HL-60 (cell line): ENCODE measurements around the gene ST7.

Source experiments
- DNase-seq, 2 experiments: peaks; one replicate each; pipeline ENCODE4 v3.0.0-alpha.2; 2010 to 2020; ENCODE audit warnings: low read depth in 1 of 2, low spot score in 1 of 2
- H3K27ac ChIP-seq: fragments of 250-450 bp; sonication (Bioruptor Pico); replicated peaks from 2 replicates; pipeline ENCODE4 v1.5.1; 2020; ENCODE audit warnings: mild to moderate bottlenecking, moderate library complexity
- H3K27me3 ChIP-seq: fragments of 250-450 bp; sonication (Bioruptor Pico); 2 replicates; pipeline ENCODE4 v1.5.1; 2021; ENCODE audit warnings: mild to moderate bottlenecking, moderate library complexity; ENCODE audit not compliant: insufficient read depth, poor library complexity, severe bottlenecking
- H3K4me3 ChIP-seq: replicated peaks from 2 replicates; pipeline ENCODE4 v1.5.1; 2011; ENCODE audit warnings: mild to moderate bottlenecking, control low read depth, low read length; ENCODE audit not compliant: insufficient read depth
- GABPA ChIP-seq: IDR thresholded peaks from 2 replicates; pipeline ENCODE4 v1.6.1; 2012; ENCODE audit warnings: low read depth
- POLR2AphosphoS5 ChIP-seq: IDR thresholded peaks from 2 replicates; pipeline ENCODE4 v1.6.1; 2012; ENCODE audit warnings: low read depth
- SPI1 ChIP-seq: IDR thresholded peaks from 2 replicates; pipeline ENCODE4 v1.6.1; 2012; ENCODE audit warnings: low read depth, mild to moderate bottlenecking, borderline replicate concordance
- TF ChIP-seq, protein P1 (sequence below): IDR thresholded peaks from one replicate; pipeline ENCODE4 v1.5.1; 2011; ENCODE audit warnings: low read length, control low read depth, inconsistent platforms; ENCODE audit not compliant: insufficient read depth
- TF ChIP-seq, protein P2 (sequence below): IDR thresholded peaks from 2 replicates; pipeline ENCODE4 v1.6.1; 2012; ENCODE audit warnings: low read depth; ENCODE audit not compliant: insufficient replicate concordance

The ST7 gene

DNA sequence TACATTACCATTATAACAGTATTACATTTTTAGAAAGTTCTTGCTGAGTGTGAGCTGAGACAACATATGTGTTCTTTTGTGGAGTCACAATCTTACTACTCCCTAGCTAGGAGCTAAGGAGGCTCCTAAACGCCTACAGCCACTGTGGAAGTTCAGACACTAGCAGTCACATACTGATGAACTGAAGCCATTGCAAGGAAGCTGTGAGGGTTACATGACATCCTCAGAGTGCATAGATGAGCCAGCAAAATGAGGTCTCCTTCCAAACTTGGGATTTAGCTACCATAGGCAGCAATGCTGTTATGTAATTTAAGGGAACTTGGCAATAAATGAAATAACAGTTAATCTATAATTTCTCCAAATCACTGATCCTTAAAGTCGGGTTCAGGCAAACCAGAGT, 10.8 kb upstream of the ST7 start:
- Histone ChIP-seq H3K27ac (no peak overlapping the region), H3K4me3 (no peak overlapping the region), H3K27me3 (no peaks in the 10 kb centered on the region)
- no peak for DNase-seq
- TF ChIP-seq, protein P1, sequence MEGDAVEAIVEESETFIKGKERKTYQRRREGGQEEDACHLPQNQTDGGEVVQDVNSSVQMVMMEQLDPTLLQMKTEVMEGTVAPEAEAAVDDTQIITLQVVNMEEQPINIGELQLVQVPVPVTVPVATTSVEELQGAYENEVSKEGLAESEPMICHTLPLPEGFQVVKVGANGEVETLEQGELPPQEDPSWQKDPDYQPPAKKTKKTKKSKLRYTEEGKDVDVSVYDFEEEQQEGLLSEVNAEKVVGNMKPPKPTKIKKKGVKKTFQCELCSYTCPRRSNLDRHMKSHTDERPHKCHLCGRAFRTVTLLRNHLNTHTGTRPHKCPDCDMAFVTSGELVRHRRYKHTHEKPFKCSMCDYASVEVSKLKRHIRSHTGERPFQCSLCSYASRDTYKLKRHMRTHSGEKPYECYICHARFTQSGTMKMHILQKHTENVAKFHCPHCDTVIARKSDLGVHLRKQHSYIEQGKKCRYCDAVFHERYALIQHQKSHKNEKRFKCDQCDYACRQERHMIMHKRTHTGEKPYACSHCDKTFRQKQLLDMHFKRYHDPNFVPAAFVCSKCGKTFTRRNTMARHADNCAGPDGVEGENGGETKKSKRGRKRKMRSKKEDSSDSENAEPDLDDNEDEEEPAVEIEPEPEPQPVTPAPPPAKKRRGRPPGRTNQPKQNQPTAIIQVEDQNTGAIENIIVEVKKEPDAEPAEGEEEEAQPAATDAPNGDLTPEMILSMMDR: no peak
- TF ChIP-seq GABPA (no peak), POLR2AphosphoS5 (no peak), SPI1 (no peak)
- TF ChIP-seq, protein P2, sequence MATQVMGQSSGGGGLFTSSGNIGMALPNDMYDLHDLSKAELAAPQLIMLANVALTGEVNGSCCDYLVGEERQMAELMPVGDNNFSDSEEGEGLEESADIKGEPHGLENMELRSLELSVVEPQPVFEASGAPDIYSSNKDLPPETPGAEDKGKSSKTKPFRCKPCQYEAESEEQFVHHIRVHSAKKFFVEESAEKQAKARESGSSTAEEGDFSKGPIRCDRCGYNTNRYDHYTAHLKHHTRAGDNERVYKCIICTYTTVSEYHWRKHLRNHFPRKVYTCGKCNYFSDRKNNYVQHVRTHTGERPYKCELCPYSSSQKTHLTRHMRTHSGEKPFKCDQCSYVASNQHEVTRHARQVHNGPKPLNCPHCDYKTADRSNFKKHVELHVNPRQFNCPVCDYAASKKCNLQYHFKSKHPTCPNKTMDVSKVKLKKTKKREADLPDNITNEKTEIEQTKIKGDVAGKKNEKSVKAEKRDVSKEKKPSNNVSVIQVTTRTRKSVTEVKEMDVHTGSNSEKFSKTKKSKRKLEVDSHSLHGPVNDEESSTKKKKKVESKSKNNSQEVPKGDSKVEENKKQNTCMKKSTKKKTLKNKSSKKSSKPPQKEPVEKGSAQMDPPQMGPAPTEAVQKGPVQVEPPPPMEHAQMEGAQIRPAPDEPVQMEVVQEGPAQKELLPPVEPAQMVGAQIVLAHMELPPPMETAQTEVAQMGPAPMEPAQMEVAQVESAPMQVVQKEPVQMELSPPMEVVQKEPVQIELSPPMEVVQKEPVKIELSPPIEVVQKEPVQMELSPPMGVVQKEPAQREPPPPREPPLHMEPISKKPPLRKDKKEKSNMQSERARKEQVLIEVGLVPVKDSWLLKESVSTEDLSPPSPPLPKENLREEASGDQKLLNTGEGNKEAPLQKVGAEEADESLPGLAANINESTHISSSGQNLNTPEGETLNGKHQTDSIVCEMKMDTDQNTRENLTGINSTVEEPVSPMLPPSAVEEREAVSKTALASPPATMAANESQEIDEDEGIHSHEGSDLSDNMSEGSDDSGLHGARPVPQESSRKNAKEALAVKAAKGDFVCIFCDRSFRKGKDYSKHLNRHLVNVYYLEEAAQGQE: no peak

DNA sequence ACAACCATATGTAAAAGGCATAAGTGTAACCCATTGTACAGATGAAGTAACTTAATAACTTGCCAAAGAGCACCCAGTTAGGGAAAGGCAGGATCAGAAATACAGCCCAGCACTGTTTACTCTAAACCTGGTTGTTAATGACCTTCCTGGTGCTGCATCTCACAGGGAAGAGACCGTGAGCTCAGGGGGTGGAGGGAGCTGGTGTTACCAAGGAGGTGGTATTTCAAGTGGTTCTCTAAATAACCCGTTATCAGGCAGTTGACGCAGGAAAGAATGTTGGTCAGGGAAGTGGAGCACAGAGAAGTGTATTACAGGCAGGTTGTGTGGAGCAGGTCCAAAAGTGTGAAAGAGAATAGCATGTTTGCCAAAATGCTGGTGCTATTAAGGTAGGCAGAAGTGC, 4.4 kb upstream of the ST7 start:
- Histone ChIP-seq H3K27me3 (no peaks in the 10 kb centered on the region), H3K4me3 (no peak overlapping the region), H3K27ac (no peak overlapping the region)
- TF ChIP-seq, protein P2: no peak
- TF ChIP-seq POLR2AphosphoS5: no peak
- no peak for TF ChIP-seq GABPA
- TF ChIP-seq, protein P1: no peak
- no peak for TF ChIP-seq SPI1
- no peak for DNase-seq

DNA sequence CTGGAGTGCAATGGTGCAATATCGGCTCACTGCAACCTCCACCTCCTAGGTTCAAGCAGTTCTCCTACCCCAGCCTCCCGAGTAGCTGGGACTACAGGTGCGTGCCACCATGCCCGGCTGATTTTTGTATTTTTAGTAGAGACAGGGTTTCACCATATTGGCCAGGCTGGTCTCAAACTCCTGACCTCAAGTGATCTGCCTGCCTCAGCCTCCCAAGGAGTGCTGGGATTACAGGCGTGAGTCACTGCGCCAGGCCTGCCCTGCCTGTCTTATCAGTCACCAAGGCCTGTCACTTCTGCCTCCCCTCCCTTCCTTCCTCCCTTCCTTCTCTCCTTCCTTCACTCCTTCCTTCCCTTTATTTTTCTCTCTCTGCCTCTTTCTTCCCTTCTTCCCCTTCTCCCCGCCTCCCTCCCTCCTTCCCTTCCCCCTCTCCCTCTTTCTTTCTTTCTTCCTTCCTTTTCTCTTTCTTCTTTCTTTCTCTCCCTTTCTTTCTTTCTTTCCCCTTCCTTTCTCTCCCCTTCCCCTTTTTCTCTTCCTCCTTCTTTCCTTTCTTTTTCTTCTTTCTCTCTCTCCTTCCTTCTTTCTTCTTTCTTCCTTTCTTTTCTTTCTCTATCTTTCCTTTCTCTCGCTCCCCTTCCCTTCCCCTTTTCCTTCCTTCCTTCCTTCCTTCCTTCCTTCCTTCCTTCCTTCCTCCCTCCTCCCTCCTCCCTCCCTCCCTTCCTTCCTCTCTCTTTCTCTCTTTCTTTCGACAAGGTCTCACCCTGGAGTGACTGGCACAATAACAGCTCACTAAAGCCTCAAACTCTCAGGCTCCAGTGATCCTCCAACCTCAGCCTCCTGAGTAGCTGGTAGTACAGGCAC, 3.1 kb upstream of the ST7 start:
- no peak for DNase-seq
- no peak overlapping the region for H3K27ac ChIP-seq
- H3K4me3 ChIP-seq: no peak overlapping the region
- H3K27me3 ChIP-seq: no peaks in the 10 kb centered on the region
- TF ChIP-seq SPI1 (no peak), POLR2AphosphoS5 (no peak), GABPA (no peak)
- TF ChIP-seq, protein P1: no peak
- TF ChIP-seq, protein P2: no peak
